ENCODE measurements around the gene CYLC1. TPM values are rescaled to one million over a fixed set of nuclear protein-coding genes. Genes with fewer than 3 reads are reported as not detected.

CYLC1 gene
- total RNA-seq: not detected
- long read RNA-seq, donor 1: 0 reads
- long read RNA-seq, donor 2: 0 reads

DNA sequence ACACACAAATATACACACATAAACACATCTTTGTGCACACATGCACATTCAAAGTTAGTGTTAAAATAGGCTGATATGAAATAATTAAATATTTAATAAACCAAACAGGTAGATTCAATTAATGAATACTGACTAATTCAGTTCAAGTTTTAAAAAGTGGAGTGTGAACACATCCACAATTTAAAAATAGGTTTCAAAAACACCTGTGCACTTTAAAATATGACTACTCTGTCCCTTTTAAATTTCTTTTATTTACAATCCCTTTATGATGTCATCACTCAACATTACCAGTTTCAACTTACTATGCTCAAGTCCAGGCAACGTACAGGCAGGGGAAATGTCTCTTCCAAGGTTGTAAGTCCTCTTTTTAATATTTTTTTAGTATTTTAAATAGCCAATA is at the start of gene CYLC1:
TSS of gene CYLC1 (plus strand) at position 301 of the 400 bp plus-strand sequence. CDS start at position 338, 37 bp downstream.
- intact Hi-C loops (cut with DNase I): no loop called here
- no peak for DNase-seq (ENCODE audit: low spot score)

DNA sequence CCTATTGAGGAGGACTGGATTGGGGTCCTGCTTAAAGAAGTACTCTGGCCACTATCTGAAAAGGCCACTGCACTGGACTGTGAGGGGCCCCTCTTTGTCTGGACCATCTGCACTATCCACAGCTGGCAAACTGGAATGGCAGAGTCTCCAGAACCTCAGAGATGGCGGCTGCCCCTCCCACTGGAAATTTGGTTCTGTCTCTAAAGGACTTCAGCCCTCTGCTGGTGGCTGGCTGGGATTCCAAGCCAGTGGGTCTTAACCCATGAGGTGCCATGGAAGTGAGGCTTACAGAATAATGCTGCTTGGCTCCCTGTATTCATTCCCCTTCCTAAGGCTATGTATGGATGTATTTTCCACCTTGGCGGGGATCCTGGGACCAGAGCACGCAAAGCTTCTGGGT is 41.6 kb upstream of the CYLC1 start:
- peak; percentile 51 for DNase-seq (ENCODE audit: low spot score)
- intact Hi-C loops (cut with DNase I): no loop called here

- intact Hi-C loops (cut with DNase I): no loop called here
- DNase-seq (ENCODE audit: low spot score): no peak
These were observed 31.1 kb upstream of the CYLC1 start for GRCh38 chrX:83829874-83830273.

- intact Hi-C loops (cut with DNase I): no loop called here
- no peak for DNase-seq (ENCODE audit: low spot score)
These were observed 15.5 kb upstream of the CYLC1 start for GRCh38 chrX:83845397-83845796.

DNA sequence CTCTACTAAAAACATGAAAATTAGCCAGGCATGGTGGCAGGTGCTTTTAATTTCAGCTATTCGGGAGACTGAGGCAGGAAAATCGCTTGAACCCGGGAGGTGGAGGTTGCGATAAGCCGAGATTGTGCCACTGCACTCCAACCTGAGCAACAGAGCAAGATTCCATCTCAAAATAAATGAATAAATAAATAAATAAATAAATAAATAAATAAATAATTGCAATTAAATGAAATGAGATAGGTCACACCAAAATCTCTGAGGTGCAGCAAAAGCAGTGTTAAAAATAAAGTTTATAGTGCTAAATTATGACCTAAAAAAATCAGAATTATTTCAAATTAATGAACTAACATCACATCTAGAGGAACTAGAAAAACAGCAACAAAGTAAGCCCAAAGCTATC is 13.6 kb upstream of the CYLC1 start:
- DNase-seq (ENCODE audit: low spot score): no peak
- intact Hi-C loops (cut with DNase I): no loop called here

DNA sequence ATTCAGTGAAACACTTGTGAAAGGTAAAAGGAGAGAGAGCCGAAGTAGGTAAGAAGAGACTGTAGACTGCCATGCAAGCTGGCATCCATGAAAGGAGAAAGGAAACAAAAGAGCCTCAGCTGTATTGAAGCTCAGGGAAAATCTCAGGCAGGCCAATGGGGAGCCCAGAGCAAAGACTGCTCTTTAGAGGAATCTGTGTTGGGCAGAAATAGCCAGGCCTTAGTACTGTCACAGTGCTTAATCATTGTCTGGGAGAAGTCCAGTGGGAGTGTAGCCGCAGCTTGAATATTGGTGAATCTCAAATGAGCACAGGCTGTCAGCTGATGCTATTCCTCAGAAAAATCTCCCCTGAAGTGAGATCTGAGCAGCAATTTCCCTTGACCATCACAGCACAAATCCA is 27.6 kb downstream of the CYLC1 start:
- DNase-seq (ENCODE audit: low spot score): no peak
- intact Hi-C loops (cut with DNase I): no loop called here

DNA sequence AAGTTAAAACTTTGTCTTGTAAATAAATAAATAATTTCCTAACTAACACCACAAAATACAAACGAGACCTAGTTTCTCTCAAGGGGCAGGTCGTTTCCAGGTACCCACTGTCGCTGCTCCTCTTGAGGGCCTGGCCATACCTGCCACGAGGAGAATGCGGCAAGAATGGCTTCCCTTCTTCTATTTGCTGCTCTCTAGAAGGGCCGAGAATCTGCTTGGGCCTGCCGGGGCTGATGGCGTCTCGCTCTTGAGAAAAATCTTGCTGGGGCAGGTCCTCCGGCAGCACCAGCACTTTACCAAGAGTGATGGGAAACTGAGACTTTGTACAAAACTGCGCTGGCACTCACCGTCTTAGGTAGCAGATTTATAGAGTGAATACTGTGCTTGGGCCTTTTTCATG is 31.5 kb downstream of the CYLC1 start:
- DNase-seq (ENCODE audit: low spot score): no peak
- intact Hi-C loops (cut with DNase I): no loop called here

DNA sequence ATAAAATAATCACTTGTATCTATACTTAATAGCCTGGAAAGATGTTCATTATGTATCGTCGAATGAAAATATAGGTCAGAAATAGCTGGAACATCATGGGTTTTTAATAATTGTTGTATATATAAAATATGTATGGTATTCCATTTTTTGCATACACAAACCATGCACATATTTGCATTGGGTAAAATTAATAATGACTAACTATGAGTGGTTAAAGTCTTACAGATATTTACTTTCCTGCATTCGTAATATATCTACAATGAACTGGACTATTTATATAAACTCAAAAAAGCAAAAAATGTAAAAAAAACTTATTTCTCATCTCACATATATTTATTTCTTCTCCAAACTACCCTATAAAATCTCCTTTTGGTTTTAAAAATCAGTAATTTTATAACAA is 46.0 kb downstream of the CYLC1 start:
- no peak for DNase-seq (ENCODE audit: low spot score)

GRCh38 chrX:83916525-83916924 is 55.6 kb downstream of the CYLC1 start:
- no peak for DNase-seq (ENCODE audit: low spot score)
- intact Hi-C loops (cut with DNase I): no loop called here

More for the DNA sequence above, 46.0 kb downstream of the CYLC1 start:
- intact Hi-C loops (cut with DNase I): no loop called here

DNA sequence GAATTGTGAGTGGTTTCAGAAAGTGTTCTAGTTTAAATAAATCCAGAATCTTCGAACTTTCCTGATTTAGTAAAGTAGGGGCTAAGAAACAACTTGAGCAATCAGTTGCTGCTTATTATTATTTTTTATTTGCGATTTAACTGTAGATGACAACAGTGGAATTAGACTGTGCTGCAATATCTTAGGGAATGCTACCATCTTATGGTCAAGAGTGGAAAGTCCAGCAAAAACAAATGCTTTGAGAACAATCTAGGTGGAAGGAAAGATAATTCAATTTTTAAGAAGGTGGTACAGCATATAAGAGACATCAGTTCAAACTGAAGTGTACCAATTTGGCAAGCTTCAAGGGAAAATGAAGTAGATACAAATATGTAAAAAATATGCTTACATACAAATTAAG is 73.3 kb downstream of the CYLC1 start:
- no peak for DNase-seq (ENCODE audit: low spot score)
- intact Hi-C loops (cut with DNase I): no loop called here
